Duodenal mucosa (tissue), 2 donors: ENCODE measurements around the gene TAF1D.
A peak's percentile ranks its signal among the peaks of the same experiment; 100 is the strongest.
"Not testable (repeated sequence)": the region's sequence is repeated elsewhere in the genome, so short reads cannot be mapped to it uniquely, and the experiment has no call there.

Experiments used
- H3K27ac ChIP-seq: one replicate; pipeline ENCODE4 v1.7.0; 2013; ENCODE audit warnings: low read depth, low read length
- H3K27me3 ChIP-seq, 2 donors: one replicate each; pipeline ENCODE4 v1.7.0; 2013; ENCODE audit warnings: low read length in 2 of 2, control low read depth in 1 of 2; ENCODE audit not compliant: insufficient read depth in 2 of 2, control insufficient read depth in 1 of 2
- H3K36me3 ChIP-seq, 2 donors: one replicate each; pipeline ENCODE4 v1.7.0; 2013; ENCODE audit warnings: low read length in 2 of 2, control low read depth in 1 of 2; ENCODE audit not compliant: insufficient read depth in 2 of 2, control insufficient read depth in 1 of 2
- H3K4me1 ChIP-seq, 2 donors: one replicate each; pipeline ENCODE4 v1.7.0; 2013; ENCODE audit warnings: low read length in 2 of 2, control low read depth in 1 of 2; ENCODE audit not compliant: insufficient read depth in 2 of 2, control insufficient read depth in 1 of 2
- H3K4me3 ChIP-seq, 2 donors: one replicate each; pipeline ENCODE4 v1.7.0; 2013; ENCODE audit warnings: low read length in 2 of 2, low read depth in 1 of 2
- H3K9ac ChIP-seq, 2 donors: one replicate each; pipeline ENCODE4 v1.7.0; 2013; ENCODE audit warnings: low read length in 2 of 2, low read depth in 1 of 2
- H3K9me3 ChIP-seq, 2 donors: one replicate each; pipeline ENCODE4 v1.7.0; 2013; ENCODE audit warnings: low read length in 2 of 2, control low read depth in 1 of 2; ENCODE audit not compliant: control insufficient read depth in 1 of 2

Gene TAF1D

GRCh38 chr11:93741094-93741881 is at the start of gene TAF1D, which contains the start of gene C11orf54:
Gene TAF1D (minus strand): TSS chr11:93741495. CDS start chr11:93739304, 2,191 bp downstream.
Gene C11orf54 (plus strand): TSS chr11:93741672. CDS start chr11:93747394, 5,722 bp downstream.
- Histone ChIP-seq H3K4me3 (peak within 1 kb of the TSS; percentile 75 to 91), H3K4me1 (peaks cover 41 to 54% of the 10 kb centered on the region in 2 donors), H3K36me3 (peaks cover 24 to 32% of the 10 kb centered on the region in 2 donors), H3K9me3 (no peaks in the 10 kb centered on the region), H3K9ac (peak within 1 kb of the TSS; percentile 70 to 94), H3K27me3 (no peaks in the 10 kb centered on the region), H3K27ac (peak within 1 kb of the TSS; percentile 83)

- Histone ChIP-seq H3K9ac (peak overlapping the region; percentile 95 to 96), H3K36me3 (peaks cover 2 to 17% of the 10 kb centered on the region in 2 donors), H3K27ac (peak overlapping the region; percentile 17), H3K27me3 (no peaks in the 10 kb centered on the region), H3K4me3 (peak overlapping the region; percentile 94 to 99), H3K9me3 (no peaks in the 10 kb centered on the region), H3K4me1 (peaks cover 21 to 33% of the 10 kb centered on the region in 2 donors)
Measured at GRCh38 chr11:93784935-93785360, 43.7 kb upstream of the TAF1D start.

GRCh38 chr11:93784145-93784934 is 43.0 kb upstream of the TAF1D start, which contains the start of gene MED17:
Gene MED17 (plus strand): TSS chr11:93784282. CDS start chr11:93784514, 232 bp downstream.
- H3K4me1 ChIP-seq = peaks cover 21 to 33% of the 10 kb centered on the region in 2 donors
- peak within 1 kb of the TSS; percentile 94 to 99 for H3K4me3 ChIP-seq
- peak within 1 kb of the TSS; percentile 95 to 96 for H3K9ac ChIP-seq
- peak within 1 kb of the TSS; percentile 95 for H3K27ac ChIP-seq
- peaks cover 0 to 11% of the 10 kb centered on the region in 2 donors for H3K36me3 ChIP-seq
- no peaks in the 10 kb centered on the region for H3K27me3 ChIP-seq
- H3K9me3 ChIP-seq = no peaks in the 10 kb centered on the region

GRCh38 chr11:93783765-93784144 is 42.5 kb upstream of the TAF1D start:
- Histone ChIP-seq H3K4me3 (peak overlapping the region; percentile 94 to 99), H3K27me3 (no peaks in the 10 kb centered on the region), H3K36me3 (peaks cover 0 to 5% of the 10 kb centered on the region in 2 donors), H3K27ac (no peak overlapping the region), H3K9me3 (no peaks in the 10 kb centered on the region), H3K4me1 (peaks cover 21 to 33% of the 10 kb centered on the region in 2 donors), H3K9ac (peak overlapping the region; percentile 37 to 95)

GRCh38 chr11:93783362-93783761 is 42.1 kb upstream of the TAF1D start:
- H3K27ac ChIP-seq = no peak overlapping the region
- peaks cover 21 to 33% of the 10 kb centered on the region in 2 donors for H3K4me1 ChIP-seq
- H3K36me3 ChIP-seq = peaks cover 0 to 2% of the 10 kb centered on the region in 2 donors
- peak overlapping the region; percentile 94 to 99 for H3K4me3 ChIP-seq
- H3K9me3 ChIP-seq = no peaks in the 10 kb centered on the region
- H3K9ac ChIP-seq = peak overlapping the region; percentile 37 to 95
- no peaks in the 10 kb centered on the region for H3K27me3 ChIP-seq

- H3K27me3 ChIP-seq = no peaks in the 10 kb centered on the region
- no peak overlapping the region for H3K9ac ChIP-seq
- no peak overlapping the region for H3K27ac ChIP-seq
- no peaks in the 10 kb centered on the region for H3K9me3 ChIP-seq
- no peaks in the 10 kb centered on the region for H3K4me1 ChIP-seq
- no peaks in the 10 kb centered on the region for H3K36me3 ChIP-seq
- H3K4me3 ChIP-seq = no peak overlapping the region
Measured at GRCh38 chr11:93775289-93775688, 34.0 kb upstream of the TAF1D start.

GRCh38 chr11:93774560-93774959 is 33.3 kb upstream of the TAF1D start:
- H3K4me1 ChIP-seq, H3K9me3 ChIP-seq, H3K4me3 ChIP-seq, H3K9ac ChIP-seq, H3K36me3 ChIP-seq, H3K27ac ChIP-seq, H3K27me3 ChIP-seq: not testable (repeated sequence)

DNA sequence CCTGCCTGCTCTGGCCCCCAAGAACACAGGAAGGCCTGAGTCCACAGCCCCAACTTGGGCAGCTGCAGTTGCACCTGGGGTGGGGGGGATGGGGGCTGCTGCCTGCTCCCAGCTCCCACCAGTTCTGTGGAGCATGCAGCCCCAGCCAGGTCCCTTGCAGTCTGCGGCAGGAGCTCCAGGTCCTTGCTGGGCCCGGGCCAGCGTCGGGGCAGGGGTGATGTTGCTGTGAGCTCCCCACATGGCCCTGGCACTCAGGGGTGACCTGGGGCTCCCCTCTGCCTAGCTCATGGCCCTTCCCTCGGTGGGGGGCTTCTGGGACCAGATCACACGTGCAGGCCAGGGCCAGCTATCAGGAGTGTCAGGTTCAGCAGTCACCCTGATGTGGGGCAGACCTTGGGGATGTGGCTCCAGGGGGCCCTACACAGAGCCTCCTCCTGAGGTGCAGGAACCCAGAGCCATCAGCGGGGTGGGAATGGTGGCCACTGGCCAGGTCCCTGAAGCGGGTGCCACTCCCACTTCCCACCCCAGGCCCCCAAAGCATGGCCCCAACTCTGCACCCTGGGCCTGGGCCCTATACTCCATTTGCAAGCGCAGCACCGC is 32.4 kb upstream of the TAF1D start:
- Histone ChIP-seq H3K9me3 (no peaks in the 10 kb centered on the region), H3K36me3 (no peaks in the 10 kb centered on the region), H3K9ac (no peak overlapping the region), H3K4me3 (no peak overlapping the region), H3K27me3 (no peaks in the 10 kb centered on the region), H3K4me1 (no peaks in the 10 kb centered on the region), H3K27ac (no peak overlapping the region)

- Histone ChIP-seq H3K27me3 (no peaks in the 10 kb centered on the region), H3K27ac (no peak overlapping the region), H3K9me3 (no peaks in the 10 kb centered on the region), H3K9ac (no peak overlapping the region), H3K4me3 (no peak overlapping the region), H3K4me1 (no peaks in the 10 kb centered on the region), H3K36me3 (no peaks in the 10 kb centered on the region)
Measured at GRCh38 chr11:93773045-93773477, 31.8 kb upstream of the TAF1D start.
